NCI-H345 treated with DMSO at 0.1 percent for 48 hours (cell line): Measurements from ENCODE around the gene TBC1D19.
"Not testable (repeated sequence)": the region's sequence is repeated elsewhere in the genome, so short reads cannot be mapped to it uniquely, and the experiment has no call there.

Experiments used
- DNase-seq: peaks from one replicate; lab custom pipeline; 2025; ENCODE audit not compliant: unreplicated experiment; lab: John Stamatoyannopoulos, UW

The TBC1D19 gene

DNA sequence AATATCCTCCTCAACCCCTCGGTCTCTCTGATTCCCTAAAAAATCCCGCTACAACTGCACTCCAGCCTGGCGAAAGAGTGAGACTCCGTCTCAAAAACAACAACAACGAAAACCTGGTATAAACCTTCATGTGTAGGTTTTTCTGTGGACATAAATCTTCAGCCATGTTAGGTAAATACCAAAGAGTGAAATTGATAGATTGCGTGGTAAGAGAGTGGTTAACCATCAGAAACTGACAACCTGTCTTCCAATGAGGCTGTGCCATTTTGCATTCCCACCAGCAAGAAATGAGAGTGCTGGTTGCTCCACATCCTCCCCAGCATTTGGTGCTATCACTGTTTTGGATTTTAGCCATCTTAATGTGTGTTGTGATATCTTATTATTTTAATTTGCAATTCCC is 10.9 kb downstream of the TBC1D19 start:
- DNase-seq = no peak

DNA sequence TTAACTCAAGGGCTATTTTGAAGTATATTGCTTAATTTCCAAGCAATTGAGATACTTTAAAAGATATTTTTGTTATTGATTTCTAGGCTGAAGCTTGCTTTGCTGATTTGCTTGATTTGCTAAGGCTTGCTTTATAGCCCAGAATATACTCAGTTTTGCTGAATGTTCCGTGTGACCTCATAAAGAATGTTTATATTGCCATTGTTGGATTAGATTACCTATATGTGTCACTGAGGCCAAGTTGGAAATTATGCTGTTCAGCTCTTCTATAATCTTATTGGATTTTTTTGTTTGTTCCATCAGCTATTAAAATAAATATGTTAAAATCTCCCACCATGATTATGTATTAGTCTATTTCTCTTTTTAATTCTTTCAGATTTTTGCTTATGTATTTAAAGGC is 13.0 kb downstream of the TBC1D19 start:
- no peak for DNase-seq

DNA sequence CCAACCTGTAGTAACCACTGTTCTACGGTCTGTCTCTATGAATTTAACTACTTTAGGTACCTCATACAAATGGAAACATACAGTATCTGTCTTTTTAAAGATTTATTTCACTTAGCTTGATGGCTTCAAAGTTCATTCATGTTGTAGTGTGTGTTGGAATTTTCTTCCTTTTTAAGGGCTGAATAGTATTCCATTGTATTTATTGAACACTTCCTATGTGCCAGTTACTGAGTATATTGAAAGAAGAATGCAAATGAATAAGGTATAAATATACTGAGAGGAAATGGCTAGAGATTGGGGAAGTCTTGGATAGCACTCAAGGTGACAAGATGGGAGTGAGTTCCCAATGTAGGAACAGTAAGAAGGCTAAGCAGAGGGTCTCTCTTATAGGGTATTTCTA is 17.3 kb downstream of the TBC1D19 start:
- DNase-seq = no peak

DNA sequence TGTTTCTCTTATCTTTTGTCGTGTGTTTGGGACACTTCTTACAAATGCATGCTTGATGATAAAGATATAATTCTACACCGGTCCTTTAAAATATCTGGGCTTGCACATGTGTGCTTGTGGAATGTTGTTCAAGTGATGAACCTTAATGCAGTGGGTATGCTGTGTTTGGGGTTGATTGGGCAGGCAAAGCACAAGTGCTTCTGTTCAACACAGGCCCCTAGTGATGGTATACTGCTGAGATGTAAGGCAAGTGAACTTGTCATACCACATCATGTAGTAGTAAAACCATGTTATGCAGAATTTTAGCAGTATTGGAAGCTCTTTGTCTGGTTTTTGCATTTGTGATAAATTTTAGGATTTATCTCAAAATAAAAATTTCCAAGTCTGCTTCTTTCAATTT is 23.9 kb downstream of the TBC1D19 start:
- no peak for DNase-seq

DNA sequence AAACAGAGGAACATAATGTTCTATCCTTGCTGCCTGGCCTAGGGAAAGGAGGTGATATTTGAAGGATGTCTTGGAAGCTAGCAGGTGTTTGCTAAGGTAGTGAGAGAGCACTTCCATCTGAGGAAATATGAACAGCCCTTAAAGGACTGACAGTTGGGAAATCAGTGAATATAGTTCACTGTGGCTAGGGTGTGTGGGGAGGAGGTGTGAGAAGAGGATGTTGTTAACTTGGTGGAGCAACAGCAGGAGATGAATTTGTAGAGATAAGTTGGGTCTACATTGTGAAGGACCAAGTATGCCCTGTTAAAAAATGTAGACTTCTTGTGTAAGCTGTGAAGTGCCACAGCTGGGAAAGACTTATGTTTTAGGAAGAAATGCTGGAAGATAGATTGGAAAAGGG is 25.5 kb downstream of the TBC1D19 start:
- no peak for DNase-seq

DNA sequence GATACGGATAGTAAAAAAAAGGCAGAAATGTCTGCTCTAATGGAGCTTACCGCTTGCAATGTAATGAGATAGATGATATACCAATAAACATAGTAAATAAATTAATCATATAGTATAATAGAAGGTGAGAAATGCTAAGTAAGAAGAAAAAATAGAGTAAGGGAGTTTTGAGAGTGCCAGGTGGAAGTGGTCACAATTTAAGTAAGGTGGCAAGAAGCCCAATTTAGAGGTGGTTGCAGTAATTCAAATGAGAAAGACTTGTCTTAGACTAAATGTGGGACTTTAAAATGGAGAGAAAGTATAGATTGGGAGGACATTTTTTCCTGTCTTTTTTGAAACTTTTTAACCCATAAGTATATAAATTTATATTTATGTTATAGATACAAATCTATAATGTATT is 26.0 kb downstream of the TBC1D19 start:
- DNase-seq = no peak

DNA sequence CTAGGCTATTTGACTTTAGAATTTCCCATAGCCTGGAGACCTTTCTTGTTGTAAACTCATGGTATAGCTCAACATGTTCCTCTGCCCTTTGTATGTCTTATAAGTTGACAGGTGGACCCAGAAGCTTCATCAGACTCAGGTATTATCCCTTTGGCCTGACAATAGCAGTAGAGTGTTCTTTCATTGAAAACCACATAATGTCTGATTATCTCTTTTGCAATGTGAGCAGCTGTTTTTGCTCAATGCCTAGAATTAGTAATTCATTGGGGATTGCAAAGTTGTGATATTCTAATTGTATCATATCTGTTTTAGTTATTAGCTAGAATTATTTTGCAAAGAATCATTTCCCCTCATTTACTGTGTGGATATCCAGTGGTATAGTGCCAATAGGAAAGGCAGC is 27.5 kb downstream of the TBC1D19 start:
- DNase-seq = no peak

DNA sequence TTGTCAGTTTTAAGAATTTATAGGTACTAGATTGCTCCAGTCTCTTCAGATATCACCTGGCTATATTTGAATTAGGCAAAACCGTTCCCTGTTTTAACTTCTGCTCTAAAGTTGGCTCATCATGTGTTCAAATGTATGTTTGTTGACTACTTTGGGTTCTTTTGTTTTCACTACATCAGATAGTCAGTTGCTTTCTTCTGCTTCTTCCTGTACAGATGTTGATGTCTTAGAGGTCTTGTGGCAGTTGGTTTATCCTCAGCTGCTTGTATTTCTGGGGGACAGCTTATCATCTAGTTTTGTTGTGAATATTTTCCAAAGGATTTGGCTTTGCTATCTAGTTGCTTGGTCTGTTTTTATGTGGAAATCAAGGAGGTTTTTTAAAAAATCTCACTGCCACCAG is 28.0 kb downstream of the TBC1D19 start:
- no peak for DNase-seq

DNA sequence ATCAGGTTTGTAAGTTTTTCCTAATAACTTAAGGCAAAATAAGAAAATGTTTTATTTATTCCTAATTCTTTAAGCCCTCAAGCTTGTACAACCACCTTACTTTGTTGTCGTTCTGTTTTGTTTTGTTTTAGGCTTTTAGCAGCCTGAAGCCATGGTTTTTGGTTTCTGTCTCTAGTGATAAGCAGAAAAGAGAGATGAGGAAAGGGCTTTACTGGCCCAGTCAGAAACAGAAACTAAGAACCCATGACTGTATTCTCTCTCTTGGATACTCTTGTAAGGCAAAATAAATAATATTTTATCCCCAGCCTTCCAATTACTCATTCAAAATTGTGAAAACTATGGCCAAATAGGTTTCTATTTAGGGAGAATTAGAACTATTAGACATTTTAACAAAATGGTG is 29.4 kb downstream of the TBC1D19 start:
- DNase-seq = no peak

DNA sequence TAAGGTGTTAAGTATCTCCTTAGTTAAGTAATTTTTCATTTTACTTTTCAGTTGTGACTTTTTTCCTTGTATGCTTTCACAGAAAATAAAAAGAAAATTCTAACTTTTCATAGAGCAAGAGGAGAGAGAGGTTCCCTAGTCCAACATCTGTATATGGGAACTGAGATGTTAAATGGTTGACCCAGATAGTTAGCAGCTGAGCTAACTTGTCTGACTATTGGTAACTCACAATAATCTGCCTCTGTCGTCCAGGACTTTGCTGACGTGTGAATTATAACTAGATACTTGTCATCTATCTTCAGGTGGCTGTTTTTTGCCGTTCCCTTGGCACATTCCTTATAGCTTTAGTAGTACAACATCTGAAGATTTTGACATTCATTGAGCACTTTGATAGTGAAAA is 29.9 kb downstream of the TBC1D19 start:
- no peak for DNase-seq

DNA sequence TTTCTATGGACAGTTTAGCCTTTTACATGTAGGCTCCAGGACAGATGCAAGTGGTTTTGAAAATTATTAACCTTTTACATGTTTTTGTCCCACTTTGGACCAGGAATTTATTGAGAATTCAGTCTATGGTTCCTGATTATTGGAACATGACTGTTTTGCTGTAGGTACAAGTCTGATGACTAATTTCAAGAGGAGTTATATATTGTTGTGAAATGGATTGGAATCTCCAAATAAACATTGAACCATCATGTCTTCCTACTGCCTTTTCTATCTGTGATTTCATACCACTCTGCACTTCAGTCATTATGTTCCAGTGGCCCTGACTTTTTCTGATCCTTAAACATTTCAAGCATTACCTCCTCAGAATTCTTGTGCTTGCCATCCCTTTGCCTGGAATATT is 35.9 kb downstream of the TBC1D19 start:
- DNase-seq = no peak

DNA sequence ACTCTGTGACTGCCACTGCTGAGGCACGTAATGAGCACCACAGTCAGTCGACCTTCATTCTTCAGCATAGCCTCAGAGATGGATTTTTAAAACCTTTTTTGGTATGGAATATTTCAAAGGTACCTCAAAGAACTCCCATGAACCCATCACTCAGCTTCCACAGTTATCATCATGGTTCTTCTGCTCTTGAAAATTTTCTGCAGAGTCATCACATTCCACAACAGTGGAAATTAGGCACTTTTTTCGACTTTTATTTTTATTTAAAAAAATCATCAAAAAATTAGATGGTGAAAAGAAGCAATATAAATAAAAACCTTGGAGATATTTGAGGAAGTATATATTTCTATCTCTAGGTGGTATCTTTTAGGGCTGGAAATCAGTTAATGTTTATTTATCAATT is 37.5 kb downstream of the TBC1D19 start:
- DNase-seq = no peak

DNA sequence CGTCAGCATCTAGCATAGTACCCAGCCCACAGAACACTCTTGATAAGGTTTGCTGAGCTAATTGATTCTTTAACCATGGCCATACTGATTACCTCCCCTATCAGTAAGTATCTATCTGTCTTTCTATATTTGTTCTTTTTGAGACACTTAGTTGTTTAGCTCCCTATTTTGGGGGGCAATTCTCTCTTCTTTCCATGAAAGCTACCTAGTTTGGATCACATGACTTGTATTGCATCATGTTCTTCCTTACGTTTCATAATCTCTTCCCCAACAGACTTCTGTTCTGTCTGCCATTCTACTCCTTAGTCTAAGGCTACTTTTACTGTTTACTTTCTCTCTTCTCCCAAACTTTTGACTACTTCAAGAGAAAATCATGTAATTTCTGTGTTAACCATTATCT is 39.0 kb downstream of the TBC1D19 start:
- no peak for DNase-seq

DNA sequence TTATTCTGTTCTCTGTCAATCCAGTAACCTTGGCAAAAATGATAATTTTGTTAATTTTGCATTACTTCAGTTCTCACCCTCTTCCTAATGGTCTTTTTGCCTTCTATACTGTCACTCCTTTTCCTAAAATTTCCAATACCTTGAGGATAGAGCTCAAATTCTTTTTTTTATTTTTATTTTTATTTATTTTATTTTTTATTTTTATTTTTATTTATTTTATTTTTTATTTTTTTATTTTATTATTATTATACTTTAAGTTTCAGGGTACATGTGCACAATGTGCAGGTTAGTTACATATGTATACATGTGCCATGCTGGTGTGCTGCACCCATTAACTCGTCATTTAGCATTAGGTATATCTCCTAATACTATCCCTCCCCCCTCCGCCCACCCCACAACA is 42.8 kb downstream of the TBC1D19 start:
- DNase-seq = not testable (repeated sequence)

DNA sequence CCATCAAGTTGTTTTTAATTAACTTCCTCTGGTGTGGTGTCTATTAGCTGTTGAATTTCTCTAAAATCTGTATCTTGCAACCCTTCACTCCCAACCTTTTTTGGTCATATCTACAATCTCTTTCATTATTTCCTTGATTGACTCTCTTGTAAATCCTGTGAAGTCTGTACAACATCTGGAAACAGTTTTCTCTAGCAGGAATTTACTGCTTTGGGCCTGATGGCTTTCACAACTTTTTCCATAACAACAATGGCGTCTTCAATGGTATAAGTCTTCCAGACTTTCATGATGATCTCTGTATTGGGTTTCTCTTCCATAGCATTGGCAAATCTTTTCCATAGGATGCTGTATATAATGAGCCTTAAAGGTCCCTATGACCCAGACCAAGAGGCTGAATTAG is 49.0 kb downstream of the TBC1D19 start:
- DNase-seq = no peak

DNA sequence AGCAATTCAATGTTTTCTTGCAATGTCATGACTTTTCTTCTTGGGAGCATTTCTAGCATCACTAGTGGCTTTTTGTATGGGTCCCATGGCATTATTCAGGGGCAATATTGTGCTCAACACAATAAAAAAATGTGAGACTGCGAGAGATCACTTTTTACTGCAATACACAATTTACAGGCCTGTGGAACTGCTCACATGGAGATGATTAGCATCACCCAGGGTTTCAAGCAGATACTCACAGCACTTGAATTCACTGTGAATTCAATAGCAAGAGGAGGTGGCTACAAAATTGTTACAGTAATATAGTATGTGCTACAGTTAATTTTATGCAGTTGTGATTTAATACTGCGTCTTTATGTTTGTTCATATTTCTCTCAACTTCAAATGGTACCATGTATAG is 50.4 kb downstream of the TBC1D19 start:
- DNase-seq = no peak

DNA sequence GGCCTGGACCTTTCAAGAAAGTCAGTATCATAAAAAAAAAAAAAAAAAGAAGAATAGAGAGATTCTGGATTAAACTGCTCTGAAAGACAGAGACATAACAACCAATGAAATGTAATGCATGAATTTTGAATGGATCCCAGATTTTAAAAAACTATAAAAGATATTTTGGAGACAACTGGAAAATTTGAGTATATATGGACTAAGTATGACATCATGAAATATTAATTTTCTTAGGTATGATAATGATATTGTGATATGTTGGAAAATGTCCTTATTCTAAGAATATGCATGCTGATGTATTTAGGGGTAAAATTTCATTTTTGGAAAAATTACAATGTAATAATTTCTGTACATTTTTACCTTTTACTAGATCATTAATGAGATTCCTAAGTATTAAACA is 52.6 kb downstream of the TBC1D19 start:
- no peak for DNase-seq

DNA sequence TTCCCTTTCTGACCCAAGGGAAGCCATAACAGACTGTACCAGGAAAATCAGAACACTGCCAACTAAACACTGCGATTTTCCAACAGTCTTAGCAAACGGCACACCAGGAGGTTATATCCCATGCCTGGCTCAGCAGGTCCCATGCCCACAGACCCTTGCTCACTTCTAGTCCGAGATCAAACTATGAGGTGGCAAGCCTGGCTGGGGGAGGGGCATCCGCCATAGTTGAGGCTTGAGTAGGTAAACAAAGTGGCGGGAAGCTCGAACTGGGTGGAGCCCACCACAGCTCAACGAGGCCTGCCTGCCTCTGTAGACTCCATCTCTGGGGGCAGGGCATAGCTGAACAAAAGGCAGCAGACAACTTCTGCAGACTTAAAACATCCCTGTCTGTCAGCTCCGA is 56.8 kb downstream of the TBC1D19 start:
- not testable (repeated sequence) for DNase-seq

DNA sequence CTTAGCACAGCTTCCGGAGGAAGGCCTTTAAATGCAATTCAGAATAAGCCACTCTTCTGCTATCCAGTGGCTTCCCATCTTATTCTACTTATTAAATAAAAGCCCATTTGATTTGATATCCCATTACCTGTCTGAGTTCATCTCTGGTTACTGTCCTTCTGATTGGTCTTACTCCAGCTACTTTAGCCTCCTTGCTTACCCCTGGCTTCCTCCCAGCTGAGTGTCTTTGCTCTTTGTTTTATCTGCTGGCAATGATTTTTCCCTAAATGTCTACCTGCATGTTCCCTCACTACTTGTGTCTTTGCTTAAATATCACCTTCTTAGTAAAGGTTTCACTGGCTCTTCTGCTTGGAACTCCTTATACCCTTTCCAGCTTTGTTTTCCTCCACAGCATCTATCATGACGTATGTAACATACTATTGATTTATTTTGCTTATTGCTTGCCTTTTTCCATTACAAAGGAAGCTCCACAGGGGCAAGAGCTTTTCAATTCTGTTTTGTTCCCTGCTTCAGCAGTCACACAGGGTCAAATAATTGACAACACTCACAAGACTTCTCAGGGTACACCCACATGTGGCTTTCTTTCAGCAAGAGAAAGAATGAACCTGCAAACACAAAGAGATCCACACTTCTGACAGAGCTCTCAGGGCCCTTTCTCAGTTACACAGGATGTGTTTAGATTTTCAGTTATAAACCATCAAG is 63.8 kb downstream of the TBC1D19 start:
- DNase-seq = no peak

DNA sequence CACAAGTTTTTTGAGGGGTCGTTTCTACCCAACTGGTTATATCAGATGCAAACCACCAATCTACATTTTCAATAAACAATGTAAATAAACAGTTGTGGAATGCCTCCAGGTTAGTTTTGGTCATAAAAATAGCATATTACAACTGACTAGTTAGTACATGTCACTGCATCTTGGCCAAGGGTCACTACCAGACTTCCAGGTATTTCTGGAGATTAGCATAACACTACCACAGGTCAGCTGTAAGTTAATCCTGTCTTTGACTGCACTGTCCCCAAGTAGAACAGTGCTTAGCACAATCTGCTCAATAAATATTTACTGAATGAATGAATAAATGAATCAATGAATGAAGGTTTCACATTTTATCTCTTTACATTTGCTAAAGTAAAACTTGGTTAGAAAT is 64.4 kb downstream of the TBC1D19 start:
- no peak for DNase-seq

DNA sequence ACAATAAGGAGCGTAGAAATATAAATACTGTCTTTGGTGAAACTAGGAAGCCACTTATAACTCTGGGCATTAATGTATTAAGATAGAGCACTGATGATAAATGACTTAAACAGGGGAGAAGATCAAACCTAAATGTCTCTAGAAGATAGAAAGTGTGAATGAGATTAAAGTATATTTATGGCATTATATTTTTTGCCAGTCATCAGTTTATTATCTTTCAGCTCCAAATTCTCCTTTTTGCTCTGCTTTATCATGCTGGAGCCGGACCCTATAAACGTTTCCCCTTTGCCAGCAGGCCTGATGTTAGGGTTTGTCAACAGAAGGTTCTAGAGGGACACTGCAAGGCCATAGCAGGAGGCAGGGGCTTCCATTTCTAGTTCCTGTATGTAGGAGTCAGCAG is 76.4 kb downstream of the TBC1D19 start:
- DNase-seq = no peak

DNA sequence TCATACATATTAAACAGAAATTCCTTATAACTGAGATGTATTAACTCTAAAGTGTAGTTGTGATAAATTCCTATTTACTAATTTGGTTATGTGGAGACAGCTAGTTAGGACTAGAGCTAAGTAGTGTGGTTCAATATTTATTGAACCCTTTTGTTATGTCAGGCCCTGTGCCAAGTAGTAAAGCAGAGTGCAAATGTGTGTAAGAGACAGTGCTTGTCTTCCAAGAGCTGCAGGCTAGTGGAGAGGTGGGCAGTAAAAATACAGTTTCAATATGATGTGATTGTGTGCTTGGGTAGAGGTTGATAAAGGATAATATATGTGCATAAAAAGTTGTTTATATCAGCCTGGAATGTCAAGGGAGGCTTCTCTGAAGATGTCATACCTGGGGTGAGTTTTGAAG is 80.0 kb downstream of the TBC1D19 start:
- no peak for DNase-seq

DNA sequence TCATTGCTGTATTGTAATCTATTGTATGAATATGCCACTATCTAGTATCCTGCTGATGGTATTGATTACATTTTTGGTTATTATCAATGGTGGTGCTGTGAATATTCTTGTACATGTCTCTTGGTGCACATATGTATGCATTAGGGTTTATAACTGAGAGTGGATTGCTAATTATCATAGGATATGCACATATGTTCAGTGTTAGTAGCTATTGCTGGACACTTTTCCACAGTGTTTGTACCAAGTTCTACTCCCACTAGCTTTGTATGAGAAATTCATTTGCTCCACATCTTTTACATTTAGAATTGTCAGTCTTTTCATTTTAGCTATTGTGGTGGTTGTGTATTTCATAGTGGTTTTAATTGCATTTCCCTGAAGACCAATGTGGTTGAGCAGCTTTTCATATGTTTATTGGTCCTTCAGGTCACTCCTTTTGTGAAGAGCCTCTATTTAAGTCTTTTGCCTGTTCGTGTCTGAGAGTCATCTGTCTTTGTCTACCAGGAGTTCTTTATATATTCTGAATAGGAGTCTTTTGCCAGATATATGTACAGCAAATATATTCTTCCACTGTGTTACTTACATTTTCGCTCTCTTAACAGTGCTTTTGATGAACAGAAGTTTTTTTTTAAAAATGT is 87.1 kb downstream of the TBC1D19 start:
- no peak for DNase-seq
